ENCODE data around the gene RXRA. TPM values are rescaled to one million over a fixed set of nuclear protein-coding genes. Genes with fewer than 3 reads are reported as not detected.

The RXRA gene
- total RNA-seq, 1 donor = 26.4 TPM

- H3K27ac ChIP-seq (ENCODE audit: low read depth, low read length) = no peak overlapping the region
- no peaks in the 10 kb centered on the region for H3K27me3 ChIP-seq (ENCODE audit: insufficient read depth, low read length)
- no peak overlapping the region for H3K4me2 ChIP-seq (ENCODE audit: insufficient read depth, low read length)
- no peak for TF ChIP-seq CTCF (IDR thresholded peaks at IDR 0.05; ENCODE audit: extremely low read depth, low read depth, low read length)
- H3K4me1 ChIP-seq (ENCODE audit: insufficient read depth, low read length) = no peaks in the 10 kb centered on the region
- H4K20me1 ChIP-seq (ENCODE audit: insufficient read depth, low read length) = peaks cover 19% of the 10 kb centered on the region
- H3K4me3 ChIP-seq (ENCODE audit: insufficient read depth, low read length) = no peak overlapping the region
- H3K79me2 ChIP-seq (ENCODE audit: insufficient read depth, low read length) = no peaks in the 10 kb centered on the region
- H3K36me3 ChIP-seq (ENCODE audit: insufficient read depth, low read length) = peaks cover 24% of the 10 kb centered on the region
- no peak for DNase-seq (ENCODE audit: insufficient read length, low spot score, missing footprints)
- no peaks in the 10 kb centered on the region for H3K9me3 ChIP-seq (ENCODE audit: low read depth, low read length)
- no peak overlapping the region for H2AFZ ChIP-seq (ENCODE audit: low read length)
Measured at GRCh38 chr9:134427153-134427782, 101.0 kb downstream of the RXRA start.

- Histone ChIP-seq H2AFZ (ENCODE audit: low read length) (no peak overlapping the region), H3K27ac (ENCODE audit: low read depth, low read length) (no peak overlapping the region), H3K36me3 (ENCODE audit: insufficient read depth, low read length) (peaks cover 13% of the 10 kb centered on the region), H3K9me3 (ENCODE audit: low read depth, low read length) (no peaks in the 10 kb centered on the region), H3K4me2 (ENCODE audit: insufficient read depth, low read length) (no peak overlapping the region), H3K27me3 (ENCODE audit: insufficient read depth, low read length) (no peaks in the 10 kb centered on the region), H3K79me2 (ENCODE audit: insufficient read depth, low read length) (no peaks in the 10 kb centered on the region), H3K4me3 (ENCODE audit: insufficient read depth, low read length) (no peak overlapping the region), H4K20me1 (ENCODE audit: insufficient read depth, low read length) (peaks cover 21% of the 10 kb centered on the region), H3K4me1 (ENCODE audit: insufficient read depth, low read length) (peaks cover 5% of the 10 kb centered on the region)
- TF ChIP-seq CTCF (IDR thresholded peaks at IDR 0.05; ENCODE audit: extremely low read depth, low read depth, low read length) = no peak
- DNase-seq (ENCODE audit: insufficient read length, low spot score, missing footprints) = no peak
Measured at GRCh38 chr9:134428559-134428958, 102.3 kb downstream of the RXRA start.

GRCh38 chr9:134429007-134429406, 102.8 kb downstream of the RXRA start:
- no peak overlapping the region for H3K4me3 ChIP-seq (ENCODE audit: insufficient read depth, low read length)
- H3K36me3 ChIP-seq (ENCODE audit: insufficient read depth, low read length) = peaks cover 12% of the 10 kb centered on the region
- H3K27ac ChIP-seq (ENCODE audit: low read depth, low read length) = no peak overlapping the region
- no peaks in the 10 kb centered on the region for H3K27me3 ChIP-seq (ENCODE audit: insufficient read depth, low read length)
- no peaks in the 10 kb centered on the region for H3K79me2 ChIP-seq (ENCODE audit: insufficient read depth, low read length)
- no peak overlapping the region for H2AFZ ChIP-seq (ENCODE audit: low read length)
- H3K4me1 ChIP-seq (ENCODE audit: insufficient read depth, low read length) = peaks cover 5% of the 10 kb centered on the region
- no peak for TF ChIP-seq CTCF (IDR thresholded peaks at IDR 0.05; ENCODE audit: extremely low read depth, low read depth, low read length)
- peaks cover 21% of the 10 kb centered on the region for H4K20me1 ChIP-seq (ENCODE audit: insufficient read depth, low read length)
- H3K9me3 ChIP-seq (ENCODE audit: low read depth, low read length) = no peaks in the 10 kb centered on the region
- no peak overlapping the region for H3K4me2 ChIP-seq (ENCODE audit: insufficient read depth, low read length)
- DNase-seq (ENCODE audit: insufficient read length, low spot score, missing footprints) = no peak

GRCh38 chr9:134429481-134429880, 103.2 kb downstream of the RXRA start:
- Histone ChIP-seq H3K79me2 (ENCODE audit: insufficient read depth, low read length) (no peaks in the 10 kb centered on the region), H3K36me3 (ENCODE audit: insufficient read depth, low read length) (peaks cover 17% of the 10 kb centered on the region), H2AFZ (ENCODE audit: low read length) (no peak overlapping the region), H3K27ac (ENCODE audit: low read depth, low read length) (no peak overlapping the region), H3K9me3 (ENCODE audit: low read depth, low read length) (no peaks in the 10 kb centered on the region), H4K20me1 (ENCODE audit: insufficient read depth, low read length) (peaks cover 25% of the 10 kb centered on the region), H3K27me3 (ENCODE audit: insufficient read depth, low read length) (no peaks in the 10 kb centered on the region), H3K4me2 (ENCODE audit: insufficient read depth, low read length) (no peak overlapping the region), H3K4me3 (ENCODE audit: insufficient read depth, low read length) (no peak overlapping the region), H3K4me1 (ENCODE audit: insufficient read depth, low read length) (peaks cover 5% of the 10 kb centered on the region)
- DNase-seq (ENCODE audit: insufficient read length, low spot score, missing footprints) = no peak
- TF ChIP-seq CTCF (IDR thresholded peaks at IDR 0.05; ENCODE audit: extremely low read depth, low read depth, low read length) = no peak
